HTR-8/SVneo (cell line): ENCODE measurements around the gene FZR1.

Experiments used
- DNase-seq: peaks from one replicate; pipeline ENCODE4 v3.0.0; 2011; ENCODE audit warnings: low spot score, mixed read lengths; ENCODE audit not compliant: insufficient read length
- FAIRE-seq: peaks from 2 replicates; lab custom pipeline; 2011; peaks lifted over from hg19 to GRCh38; lab: Jason Lieb, UNC

The FZR1 gene

GRCh38 chr19:3512562-3513228, 6.6 kb downstream of the FZR1 start:
- DNase-seq: no peak
- no peak for FAIRE-seq

- no peak for FAIRE-seq
Observed at GRCh38 chr19:3513229-3514140, 7.4 kb downstream of the FZR1 start.

GRCh38 chr19:3514930-3515329, 8.8 kb downstream of the FZR1 start:
- DNase-seq: no peak
- no peak for FAIRE-seq

More at GRCh38 chr19:3513229-3514140, 7.4 kb downstream of the FZR1 start:
- no peak for DNase-seq

GRCh38 chr19:3515891-3516422, 9.8 kb downstream of the FZR1 start:
- DNase-seq: no peak
- FAIRE-seq: no peak

GRCh38 chr19:3516675-3517207, 10.6 kb downstream of the FZR1 start:
- DNase-seq: no peak
- FAIRE-seq: no peak

- FAIRE-seq: no peak
- DNase-seq: no peak
Observed at GRCh38 chr19:3517638-3518037, 11.5 kb downstream of the FZR1 start.

GRCh38 chr19:3518255-3518654, 12.1 kb downstream of the FZR1 start:
- FAIRE-seq: no peak

GRCh38 chr19:3518659-3519058, 12.5 kb downstream of the FZR1 start:
- DNase-seq: no peak
- no peak for FAIRE-seq

More at GRCh38 chr19:3518255-3518654, 12.1 kb downstream of the FZR1 start:
- no peak for DNase-seq

- FAIRE-seq: no peak
- no peak for DNase-seq
Observed at GRCh38 chr19:3519126-3519525, 13.0 kb downstream of the FZR1 start.

GRCh38 chr19:3520166-3521103, 14.3 kb downstream of the FZR1 start:
- FAIRE-seq (no peak), DNase-seq (no peak)

- no peak for FAIRE-seq
- DNase-seq: no peak
Observed at GRCh38 chr19:3521104-3521445, 15.0 kb downstream of the FZR1 start.

GRCh38 chr19:3522421-3523360, 16.6 kb downstream of the FZR1 start:
- FAIRE-seq (no peak), DNase-seq (no peak)

- FAIRE-seq (no peak), DNase-seq (no peak)
Observed at GRCh38 chr19:3523361-3524077, 17.4 kb downstream of the FZR1 start.

- no peak for DNase-seq
- no peak for FAIRE-seq
Observed at GRCh38 chr19:3524078-3524842, 18.1 kb downstream of the FZR1 start.

GRCh38 chr19:3524904-3525451, 18.9 kb downstream of the FZR1 start:
- FAIRE-seq (no peak), DNase-seq (no peak)

- no peak for FAIRE-seq
Observed at GRCh38 chr19:3526507-3527237, 20.6 kb downstream of the FZR1 start.

More at GRCh38 chr19:3526507-3527237, 20.6 kb downstream of the FZR1 start:
- DNase-seq: no peak
